Fibroblast of peridontal ligament (primary cell): ENCODE results near the gene GNA12.
"Not testable (repeated sequence)": the region's sequence is repeated elsewhere in the genome, so short reads cannot be mapped to it uniquely, and the experiment has no call there.

ENCODE experiments used
- DNase-seq: peaks from one replicate; pipeline ENCODE4 v3.0.0-alpha.2; 2010; ENCODE audit errors: extremely low read depth

GNA12 gene

GRCh38 chr7:2751086-2751485 is 93.0 kb downstream of the GNA12 start:
- no peak for DNase-seq

GRCh38 chr7:2750004-2750407 is 94.1 kb downstream of the GNA12 start:
- DNase-seq: no peak

- DNase-seq: not testable (repeated sequence)
Measured at GRCh38 chr7:2748684-2749083, 95.4 kb downstream of the GNA12 start.

GRCh38 chr7:2743523-2744185 is 100.5 kb downstream of the GNA12 start:
- DNase-seq: not testable (repeated sequence)

- no peak for DNase-seq
Measured at GRCh38 chr7:2738766-2739549, 105.2 kb downstream of the GNA12 start.

GRCh38 chr7:2737771-2738540 is 106.2 kb downstream of the GNA12 start:
- DNase-seq: no peak

- DNase-seq: not testable (repeated sequence)
Measured at GRCh38 chr7:2737005-2737743, 106.9 kb downstream of the GNA12 start.

- no peak for DNase-seq
Measured at GRCh38 chr7:2736411-2736914, 107.6 kb downstream of the GNA12 start.

- DNase-seq: no peak
Measured at GRCh38 chr7:2735744-2736143, 108.4 kb downstream of the GNA12 start.

- no peak for DNase-seq
Measured at GRCh38 chr7:2734751-2735571, 109.1 kb downstream of the GNA12 start.

- DNase-seq: no peak
Measured at GRCh38 chr7:2734084-2734686, 109.9 kb downstream of the GNA12 start.

GRCh38 chr7:2732959-2733584 is 111.0 kb downstream of the GNA12 start:
- DNase-seq: no peak

- DNase-seq: no peak
Measured at GRCh38 chr7:2732388-2732787, 111.7 kb downstream of the GNA12 start.

- no peak for DNase-seq
Measured at GRCh38 chr7:2730846-2731770, 113.0 kb downstream of the GNA12 start.

- DNase-seq: no peak
Measured at GRCh38 chr7:2729893-2730716, 114.0 kb downstream of the GNA12 start.

GRCh38 chr7:2729031-2729892 is 114.8 kb downstream of the GNA12 start:
- DNase-seq: no peak
